Stimulated activated naive CD8-positive, alpha-beta T cell treated with anti-CD3 and anti-CD28 coated beads, Interleukin-15, Interleukin-2, amounts not matched to agents 100 ng/mL and 50 ng/mL, for 24 hours (primary cell): Measurements from ENCODE around the gene MRPL39.
A peak's percentile ranks its signal among the peaks of the same experiment; 100 is the strongest.

ENCODE experiments used
- H3K27ac Mint-ChIP-seq: one replicate; pipeline ENCODE4 v1.8.0; 2021; ENCODE audit warnings: mild to moderate bottlenecking, mixed read lengths
- H3K27me3 Mint-ChIP-seq: one replicate; pipeline ENCODE4 v1.8.0; 2021; ENCODE audit warnings: mixed read lengths
- H3K36me3 Mint-ChIP-seq: one replicate; pipeline ENCODE4 v1.8.0; 2021; ENCODE audit warnings: low read depth, mixed read lengths
- H3K4me1 Mint-ChIP-seq: one replicate; pipeline ENCODE4 v1.8.0; 2021; ENCODE audit warnings: low read depth, mixed read lengths
- H3K4me3 Mint-ChIP-seq: one replicate; pipeline ENCODE4 v1.8.0; 2021; ENCODE audit warnings: mild to moderate bottlenecking, mixed read lengths
- H3K9me3 Mint-ChIP-seq: one replicate; pipeline ENCODE4 v1.8.0; 2021; ENCODE audit warnings: mixed read lengths

Gene MRPL39

DNA sequence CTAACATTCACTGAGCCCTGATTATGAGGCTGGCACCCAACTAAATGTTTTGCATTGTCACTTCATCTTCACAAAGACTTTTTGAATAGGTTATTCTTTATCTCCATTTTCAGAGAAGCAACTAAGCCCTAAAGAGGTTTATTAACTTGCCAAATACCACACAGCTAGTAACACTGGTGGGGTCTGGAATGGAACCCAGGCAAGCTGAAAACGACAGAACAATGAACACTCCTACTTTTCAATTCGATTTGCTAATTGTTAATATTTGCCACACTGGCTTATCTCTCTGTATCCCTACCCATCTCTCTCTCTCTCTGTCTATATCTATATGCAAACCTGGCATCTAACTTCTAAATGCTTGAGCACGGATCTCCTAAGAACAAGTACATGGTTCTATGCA, 40.6 kb downstream of the MRPL39 start:
- Mint-ChIP-seq H3K4me3 (peak overlapping the region; percentile 90), H3K36me3 (peaks cover 99% of the 10 kb centered on the region), H3K9me3 (no peaks in the 10 kb centered on the region), H3K27ac (peak overlapping the region; percentile 100), H3K27me3 (no peaks in the 10 kb centered on the region), H3K4me1 (peaks cover 72% of the 10 kb centered on the region)

GRCh38 chr21:25565272-25566211, 41.7 kb downstream of the MRPL39 start:
- Mint-ChIP-seq H3K27ac (peak overlapping the region; percentile 100), H3K4me1 (peaks cover 69% of the 10 kb centered on the region), H3K36me3 (peaks cover 98% of the 10 kb centered on the region), H3K27me3 (no peaks in the 10 kb centered on the region), H3K9me3 (no peaks in the 10 kb centered on the region), H3K4me3 (peak overlapping the region; percentile 90)

DNA sequence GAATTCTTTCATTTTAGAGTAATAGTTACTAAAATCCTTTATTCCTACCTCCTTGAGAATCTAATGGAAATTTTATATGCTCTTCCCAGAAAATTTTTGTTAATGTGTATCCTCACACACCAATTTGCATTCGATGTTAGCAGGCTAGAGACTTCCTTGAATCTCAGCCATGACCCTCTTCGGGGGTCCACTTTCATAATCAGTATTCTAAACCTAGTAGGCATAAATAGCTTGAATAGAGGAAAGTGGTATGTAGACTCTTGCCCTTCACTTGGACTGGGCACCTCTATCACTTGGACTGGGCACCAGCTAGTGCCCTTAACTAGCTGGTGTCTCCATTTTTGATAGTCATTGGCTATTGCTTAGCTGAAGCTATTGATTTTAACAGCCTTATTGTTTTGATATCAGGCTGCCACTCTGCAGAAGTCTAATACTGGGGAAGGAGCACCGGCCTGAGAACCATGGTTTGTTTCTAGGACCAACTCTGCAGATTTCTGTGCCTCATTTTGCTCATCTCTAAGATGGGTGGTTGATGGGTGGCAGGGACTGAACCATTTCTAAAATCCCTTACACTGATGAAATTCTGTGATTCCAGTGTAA, 42.8 kb downstream of the MRPL39 start:
- H3K36me3 Mint-ChIP-seq, result peaks cover 88% of the 10 kb centered on the region
- peaks cover 72% of the 10 kb centered on the region for H3K4me1 Mint-ChIP-seq
- H3K4me3 Mint-ChIP-seq, result peak overlapping the region; percentile 90
- H3K9me3 Mint-ChIP-seq, result peaks cover 5% of the 10 kb centered on the region
- H3K27ac Mint-ChIP-seq, result peak overlapping the region; percentile 100
- no peaks in the 10 kb centered on the region for H3K27me3 Mint-ChIP-seq

GRCh38 chr21:25563361-25564116, 43.7 kb downstream of the MRPL39 start:
- Mint-ChIP-seq H3K4me3 (peak overlapping the region; percentile 90), H3K4me1 (peaks cover 74% of the 10 kb centered on the region), H3K27ac (peak overlapping the region; percentile 100), H3K27me3 (no peaks in the 10 kb centered on the region), H3K9me3 (peaks cover 5% of the 10 kb centered on the region), H3K36me3 (peaks cover 80% of the 10 kb centered on the region)

DNA sequence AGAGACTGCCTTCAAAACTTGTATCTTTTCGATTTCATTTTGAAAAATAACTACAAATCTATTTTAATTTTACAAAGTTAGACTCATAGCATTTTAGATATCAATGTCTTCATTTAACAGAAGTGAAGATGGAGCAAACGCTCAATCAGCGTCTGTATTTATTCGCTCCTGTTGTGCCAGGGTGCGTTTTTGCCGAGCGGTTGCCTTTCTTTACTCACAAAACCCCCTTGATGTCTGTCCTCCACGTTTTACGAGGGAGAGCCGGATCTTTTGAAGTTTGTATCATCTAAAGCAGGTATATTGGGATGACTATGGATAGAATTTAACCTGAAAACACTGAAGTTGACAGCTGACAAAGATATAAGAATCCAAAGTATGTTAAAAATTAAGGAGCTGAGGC, 44.6 kb downstream of the MRPL39 start:
- peak overlapping the region; percentile 100 for H3K27ac Mint-ChIP-seq
- peaks cover 71% of the 10 kb centered on the region for H3K36me3 Mint-ChIP-seq
- no peaks in the 10 kb centered on the region for H3K27me3 Mint-ChIP-seq
- peaks cover 5% of the 10 kb centered on the region for H3K9me3 Mint-ChIP-seq
- peak overlapping the region; percentile 90 for H3K4me3 Mint-ChIP-seq
- peaks cover 75% of the 10 kb centered on the region for H3K4me1 Mint-ChIP-seq

DNA sequence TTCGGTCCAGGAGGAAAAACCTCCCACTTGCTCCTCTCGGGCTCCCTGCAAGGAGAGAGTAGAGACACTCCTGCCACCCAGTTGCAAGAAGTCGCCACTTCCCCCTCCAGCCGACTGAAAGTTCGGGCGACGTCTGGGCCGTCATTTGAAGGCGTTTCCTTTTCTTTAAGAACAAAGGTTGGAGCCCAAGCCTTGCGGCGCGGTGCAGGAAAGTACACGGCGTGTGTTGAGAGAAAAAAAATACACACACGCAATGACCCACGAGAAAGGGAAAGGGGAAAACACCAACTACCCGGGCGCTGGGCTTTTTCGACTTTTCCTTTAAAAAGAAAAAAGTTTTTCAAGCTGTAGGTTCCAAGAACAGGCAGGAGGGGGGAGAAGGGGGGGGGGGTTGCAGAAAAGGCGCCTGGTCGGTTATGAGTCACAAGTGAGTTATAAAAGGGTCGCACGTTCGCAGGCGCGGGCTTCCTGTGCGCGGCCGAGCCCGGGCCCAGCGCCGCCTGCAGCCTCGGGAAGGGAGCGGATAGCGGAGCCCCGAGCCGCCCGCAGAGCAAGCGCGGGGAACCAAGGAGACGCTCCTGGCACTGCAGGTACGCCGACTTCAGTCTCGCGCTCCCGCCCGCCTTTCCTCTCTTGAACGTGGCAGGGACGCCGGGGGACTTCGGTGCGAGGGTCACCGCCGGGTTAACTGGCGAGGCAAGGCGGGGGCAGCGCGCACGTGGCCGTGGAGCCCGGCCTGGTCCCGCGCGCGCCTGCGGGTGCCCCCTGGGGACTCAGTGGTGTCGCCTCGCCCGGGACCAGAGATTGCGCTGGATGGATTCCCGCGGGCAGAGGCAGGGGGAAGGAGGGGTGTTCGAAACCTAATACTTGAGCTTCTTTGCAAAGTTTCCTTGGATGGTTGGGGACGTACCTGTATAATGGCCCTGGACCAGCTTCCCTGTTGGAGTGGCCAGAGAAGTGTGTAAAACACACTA, 45.3 kb downstream of the MRPL39 start:
- peaks cover 64% of the 10 kb centered on the region for H3K36me3 Mint-ChIP-seq
- peak overlapping the region; percentile 100 for H3K27ac Mint-ChIP-seq
- H3K4me3 Mint-ChIP-seq, result peak overlapping the region; percentile 90
- no peaks in the 10 kb centered on the region for H3K27me3 Mint-ChIP-seq
- H3K4me1 Mint-ChIP-seq, result peaks cover 77% of the 10 kb centered on the region
- H3K9me3 Mint-ChIP-seq, result peaks cover 5% of the 10 kb centered on the region

GRCh38 chr21:25560891-25561290, 46.4 kb downstream of the MRPL39 start:
- peak overlapping the region; percentile 90 for H3K4me3 Mint-ChIP-seq
- peaks cover 53% of the 10 kb centered on the region for H3K36me3 Mint-ChIP-seq
- H3K9me3 Mint-ChIP-seq, result peaks cover 5% of the 10 kb centered on the region
- H3K27me3 Mint-ChIP-seq, result no peaks in the 10 kb centered on the region
- H3K4me1 Mint-ChIP-seq, result peaks cover 80% of the 10 kb centered on the region
- peak overlapping the region; percentile 100 for H3K27ac Mint-ChIP-seq

DNA sequence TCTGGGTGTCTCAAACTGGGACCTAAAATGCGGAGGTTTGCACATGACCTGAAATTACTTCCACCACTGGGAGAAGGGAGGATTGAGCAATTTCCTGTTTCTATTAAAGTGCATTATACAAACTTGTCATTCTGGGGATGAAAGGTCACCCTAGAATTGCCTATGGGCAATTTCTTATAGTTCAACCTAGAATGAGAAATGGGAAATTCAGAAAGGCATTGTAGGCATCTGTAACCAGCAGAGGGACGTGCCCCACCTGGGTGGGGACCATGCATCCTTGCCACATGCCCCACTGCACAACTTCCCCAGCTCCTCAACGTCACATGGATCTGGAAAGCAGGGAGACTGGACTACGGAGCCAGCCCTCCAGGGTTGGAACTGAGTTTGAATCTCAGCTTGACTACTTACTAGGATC, 47.0 kb downstream of the MRPL39 start:
- Mint-ChIP-seq H3K9me3 (peaks cover 5% of the 10 kb centered on the region), H3K27ac (peak overlapping the region; percentile 100), H3K4me1 (peaks cover 82% of the 10 kb centered on the region), H3K27me3 (no peaks in the 10 kb centered on the region), H3K36me3 (peaks cover 47% of the 10 kb centered on the region), H3K4me3 (peak overlapping the region; percentile 90)

DNA sequence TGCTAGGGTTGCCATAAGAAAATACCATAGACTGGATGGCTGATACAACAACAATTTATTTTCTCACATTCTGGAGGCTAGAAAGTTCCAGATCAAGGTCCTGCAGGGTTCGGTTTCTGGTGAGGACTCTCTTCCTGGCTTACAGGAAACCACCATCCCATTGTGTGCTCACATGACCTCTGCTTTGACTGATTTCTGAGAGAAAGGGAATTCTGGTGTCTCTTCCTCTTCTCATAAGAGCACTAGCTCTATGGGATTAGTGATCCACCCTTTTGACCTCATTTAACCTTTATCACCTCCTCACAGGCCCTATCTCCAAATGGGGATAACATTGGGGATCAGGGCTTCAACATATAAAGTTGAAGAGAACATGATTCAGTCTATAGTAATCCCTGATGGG, 47.5 kb downstream of the MRPL39 start:
- H3K9me3 Mint-ChIP-seq, result peaks cover 5% of the 10 kb centered on the region
- H3K27me3 Mint-ChIP-seq, result no peaks in the 10 kb centered on the region
- H3K4me1 Mint-ChIP-seq, result peaks cover 84% of the 10 kb centered on the region
- peak overlapping the region; percentile 100 for H3K27ac Mint-ChIP-seq
- H3K4me3 Mint-ChIP-seq, result peak overlapping the region; percentile 90
- H3K36me3 Mint-ChIP-seq, result peaks cover 42% of the 10 kb centered on the region

- H3K9me3 Mint-ChIP-seq, result peaks cover 5% of the 10 kb centered on the region
- no peak overlapping the region for H3K27ac Mint-ChIP-seq
- H3K4me3 Mint-ChIP-seq, result no peak overlapping the region
- H3K36me3 Mint-ChIP-seq, result peaks cover 26% of the 10 kb centered on the region
- H3K4me1 Mint-ChIP-seq, result peaks cover 77% of the 10 kb centered on the region
- H3K27me3 Mint-ChIP-seq, result no peaks in the 10 kb centered on the region
Measured at GRCh38 chr21:25558123-25558522, 49.2 kb downstream of the MRPL39 start.

DNA sequence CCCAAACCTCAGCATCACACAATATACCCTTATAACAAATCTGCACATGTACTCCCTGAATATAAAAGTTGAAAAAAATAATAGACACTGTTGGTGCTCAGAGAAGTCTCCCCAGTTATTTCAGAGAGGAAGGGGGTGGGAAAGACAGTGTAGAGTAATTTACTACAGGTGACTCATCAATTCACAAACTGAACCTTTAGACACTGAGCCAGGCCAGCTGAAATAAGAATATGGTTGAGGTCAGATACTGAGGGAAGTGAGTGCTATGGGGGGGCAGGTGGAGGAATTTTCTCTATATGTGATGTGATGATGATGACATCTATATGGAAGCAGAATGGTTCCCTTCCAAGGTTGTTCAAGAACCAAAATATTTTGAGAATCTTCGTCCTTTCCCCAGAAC, 50.1 kb downstream of the MRPL39 start:
- Mint-ChIP-seq H3K27me3 (no peaks in the 10 kb centered on the region), H3K4me1 (peaks cover 71% of the 10 kb centered on the region), H3K4me3 (no peak overlapping the region), H3K9me3 (peaks cover 5% of the 10 kb centered on the region), H3K36me3 (peaks cover 16% of the 10 kb centered on the region), H3K27ac (peak overlapping the region; percentile 47)

GRCh38 chr21:25556091-25556490, 51.2 kb downstream of the MRPL39 start:
- peaks cover 69% of the 10 kb centered on the region for H3K4me1 Mint-ChIP-seq
- H3K27me3 Mint-ChIP-seq, result no peaks in the 10 kb centered on the region
- no peak overlapping the region for H3K4me3 Mint-ChIP-seq
- H3K36me3 Mint-ChIP-seq, result peaks cover 6% of the 10 kb centered on the region
- H3K9me3 Mint-ChIP-seq, result peaks cover 5% of the 10 kb centered on the region
- H3K27ac Mint-ChIP-seq, result peak overlapping the region; percentile 65

DNA sequence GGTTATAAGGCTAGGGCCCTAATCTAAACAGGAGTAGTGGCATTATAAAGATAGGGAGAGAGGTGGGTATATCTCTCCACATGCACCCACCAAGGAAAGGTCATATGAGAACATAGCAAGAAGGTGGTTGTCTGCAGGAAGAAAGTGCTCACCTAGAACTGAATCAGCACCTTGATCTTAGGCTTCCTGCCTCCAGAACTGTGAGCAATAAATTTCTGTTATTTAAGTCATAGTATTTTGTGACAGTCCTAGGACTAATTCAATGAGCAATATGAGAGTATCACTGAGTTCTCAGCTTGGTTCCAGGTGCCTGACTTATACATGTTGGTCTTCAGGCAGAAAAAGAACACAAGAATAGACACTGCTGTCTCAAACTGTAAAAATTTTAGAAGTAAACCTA, 51.8 kb downstream of the MRPL39 start:
- Mint-ChIP-seq H3K9me3 (peaks cover 5% of the 10 kb centered on the region), H3K4me3 (no peak overlapping the region), H3K27ac (peak overlapping the region; percentile 65)

DNA sequence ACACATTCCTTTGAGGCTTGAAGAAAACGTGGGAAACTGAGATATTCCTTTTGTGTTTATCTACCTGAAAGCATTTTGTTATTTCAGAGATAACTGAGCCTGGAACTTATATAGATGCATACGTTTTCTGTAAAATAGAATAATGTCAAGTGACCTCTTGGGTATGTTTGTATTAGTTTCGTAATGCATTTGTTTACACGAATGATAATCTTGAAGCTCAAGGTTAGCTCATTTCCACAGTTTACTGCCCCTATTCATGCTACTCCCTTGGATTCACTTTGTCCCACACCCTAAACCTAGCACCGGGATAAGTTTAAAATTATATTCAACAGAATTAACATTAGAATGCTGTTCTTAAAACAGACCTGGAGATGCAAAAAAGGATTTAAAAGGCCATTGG, 54.4 kb downstream of the MRPL39 start:
- no peaks in the 10 kb centered on the region for H3K36me3 Mint-ChIP-seq
- H3K9me3 Mint-ChIP-seq, result no peaks in the 10 kb centered on the region
- H3K4me3 Mint-ChIP-seq, result no peak overlapping the region
- H3K27ac Mint-ChIP-seq, result no peak overlapping the region
- no peaks in the 10 kb centered on the region for H3K27me3 Mint-ChIP-seq
- peaks cover 37% of the 10 kb centered on the region for H3K4me1 Mint-ChIP-seq

More for the DNA sequence above, 51.8 kb downstream of the MRPL39 start:
- Mint-ChIP-seq H3K27me3 (no peaks in the 10 kb centered on the region), H3K36me3 (peaks cover under 1% of the 10 kb centered on the region), H3K4me1 (peaks cover 63% of the 10 kb centered on the region)
